ENCODE data around the gene CLMN.

GRCh38 chr14:95253039-95253630 is 66.6 kb downstream of the CLMN start:
- TF ChIP-seq GABPA (IDR thresholded peaks at IDR 0.05; ENCODE audit: low read depth): no peak
- TF ChIP-seq CTCF (IDR thresholded peaks at IDR 0.05; ENCODE audit: insufficient read depth, low read length): no peak
- TF ChIP-seq REST (IDR thresholded peaks at IDR 0.05; ENCODE audit: insufficient replicate concordance, low read depth): no peak
- no peak for TF ChIP-seq POLR2AphosphoS5 (IDR thresholded peaks at IDR 0.05; ENCODE audit: low read depth)
- no peak for TF ChIP-seq SPI1 (IDR thresholded peaks at IDR 0.05; ENCODE audit: borderline replicate concordance, low read depth)
